GM12878 (cell line): ENCODE results near the gene RERG. TPM values are rescaled to one million over a fixed set of nuclear protein-coding genes. Genes with fewer than 3 reads are reported as not detected.

Experiments used
- CREM ChIP-seq: IDR thresholded peaks from 2 replicates; pipeline ENCODE4 v1.6.1; 2014; ENCODE audit warnings: antibody characterized with exemption, low read depth
- MYC ChIP-seq: IDR thresholded peaks from 2 replicates; pipeline ENCODE4 v1.6.1; 2011; ENCODE audit warnings: mild to moderate bottlenecking, low read length, moderate library complexity, inconsistent platforms; ENCODE audit not compliant: insufficient read depth, insufficient replicate concordance, insufficient read length, severe bottlenecking
- POLR2AphosphoS2 ChIP-seq: IDR thresholded peaks from 2 replicates; pipeline ENCODE4 v1.6.1; 2011; ENCODE audit warnings: low read depth, mild to moderate bottlenecking, low read length, improper control_type of control experiment, moderate library complexity
- SMC3 ChIP-seq: IDR thresholded peaks from 2 replicates; pipeline ENCODE4 v1.6.1; 2011; ENCODE audit warnings: low read length, improper control_type of control experiment, borderline replicate concordance
- SUZ12 ChIP-seq: fragments of 200-600 bp; sonication (generic); IDR thresholded peaks from one replicate; pipeline ENCODE4 v1.6.1; 2018; ENCODE audit warnings: antibody characterized with exemption, mild to moderate bottlenecking; ENCODE audit not compliant: unreplicated experiment
- ZNF622 ChIP-seq: fragments of 450-650 bp; IDR thresholded peaks from 2 replicates; pipeline ENCODE4 v1.6.1; 2017; ENCODE audit warnings: mild to moderate bottlenecking, inconsistent platforms
- polyA plus RNA-seq, 11 experiments: library from polyadenylated mRNA; depleted of rRNA in 4 of 11; unstranded in 6 of 11; stranded (reverse) in 5 of 11; fragments of >200 nt; fragmentation: Nextera tagmentation in 4 of 11; fragmentation: Illumina TruSeq in 1 of 11; extraction: Ambion mirVana in 4 of 11; extraction: Trizol in 1 of 11; gene quantifications; 1 replicate in 1 of 11; 2 replicates in 10 of 11; pipeline versions ENCODE4 v1.2.1 to v1.2.3, GENCODE V29; 2011 to 2016; ENCODE audit warnings: inconsistent platforms in 2 of 11, missing spikeins in 2 of 11, low read depth in 1 of 11
- total RNA-seq, 4 experiments: library from RNA; depleted of rRNA in 3 of 4; stranded (reverse); fragments of >200 nt in 3 of 4; fragmentation: Illumina TruSeq in 1 of 4; extraction: Trizol in 1 of 4; gene quantifications; 2 replicates each; pipeline versions ENCODE4 v1.2.1 to v1.2.3, GENCODE V29; 2013 to 2021
- TF ChIP-seq, protein P1 (sequence below): IDR thresholded peaks from 2 replicates; pipeline ENCODE4 v1.6.1; 2012; ENCODE audit warnings: mild to moderate bottlenecking, low read depth, low read length
- TF ChIP-seq, protein P2 (sequence below): IDR thresholded peaks from 2 replicates; pipeline ENCODE4 v1.6.1; 2012; ENCODE audit warnings: improper control_type of control experiment, low read depth, low read length; ENCODE audit not compliant: insufficient replicate concordance

RERG gene
- total and polyA plus RNA-seq, 10 of the 15 experiments (the other 5 are each of a cell fraction or from before 2014, with no cell fraction given): 0.03 to 5.3 (median 0.05) TPM; not detected in 5

DNA sequence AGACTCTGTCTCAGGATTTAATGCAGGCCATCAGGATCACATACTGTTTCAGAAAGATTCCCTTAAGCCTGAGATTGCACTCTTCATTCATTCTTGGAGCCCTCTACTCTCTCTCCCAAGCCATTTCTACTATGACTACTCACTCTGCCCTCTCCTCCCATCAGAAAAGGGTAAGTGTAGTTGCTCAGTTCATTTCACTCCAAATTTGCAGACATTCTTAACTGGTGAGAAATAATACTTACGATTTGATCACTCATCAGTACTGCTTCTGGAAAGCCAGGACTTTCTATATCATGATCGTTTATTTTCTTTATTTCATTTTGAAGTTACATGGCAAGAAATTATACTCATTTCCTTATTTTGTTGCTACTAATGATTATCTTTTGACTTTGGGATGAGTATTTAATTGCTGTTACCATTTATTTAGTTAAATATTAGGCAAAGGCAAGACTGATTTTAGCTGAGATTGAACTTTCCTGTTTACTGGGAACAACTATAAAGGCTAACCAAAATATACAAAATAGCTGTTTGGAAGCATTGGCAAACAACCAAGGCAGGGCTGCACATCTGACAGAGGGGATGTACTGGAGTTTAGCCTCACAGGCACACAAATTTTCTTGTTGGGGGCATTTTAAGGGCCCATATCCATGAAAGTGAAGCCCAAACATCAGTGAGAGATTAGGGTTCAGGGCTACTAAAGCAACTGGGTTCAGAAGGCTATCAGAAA is 4.1 kb upstream of the RERG start (continued):
- TF ChIP-seq, protein P1, sequence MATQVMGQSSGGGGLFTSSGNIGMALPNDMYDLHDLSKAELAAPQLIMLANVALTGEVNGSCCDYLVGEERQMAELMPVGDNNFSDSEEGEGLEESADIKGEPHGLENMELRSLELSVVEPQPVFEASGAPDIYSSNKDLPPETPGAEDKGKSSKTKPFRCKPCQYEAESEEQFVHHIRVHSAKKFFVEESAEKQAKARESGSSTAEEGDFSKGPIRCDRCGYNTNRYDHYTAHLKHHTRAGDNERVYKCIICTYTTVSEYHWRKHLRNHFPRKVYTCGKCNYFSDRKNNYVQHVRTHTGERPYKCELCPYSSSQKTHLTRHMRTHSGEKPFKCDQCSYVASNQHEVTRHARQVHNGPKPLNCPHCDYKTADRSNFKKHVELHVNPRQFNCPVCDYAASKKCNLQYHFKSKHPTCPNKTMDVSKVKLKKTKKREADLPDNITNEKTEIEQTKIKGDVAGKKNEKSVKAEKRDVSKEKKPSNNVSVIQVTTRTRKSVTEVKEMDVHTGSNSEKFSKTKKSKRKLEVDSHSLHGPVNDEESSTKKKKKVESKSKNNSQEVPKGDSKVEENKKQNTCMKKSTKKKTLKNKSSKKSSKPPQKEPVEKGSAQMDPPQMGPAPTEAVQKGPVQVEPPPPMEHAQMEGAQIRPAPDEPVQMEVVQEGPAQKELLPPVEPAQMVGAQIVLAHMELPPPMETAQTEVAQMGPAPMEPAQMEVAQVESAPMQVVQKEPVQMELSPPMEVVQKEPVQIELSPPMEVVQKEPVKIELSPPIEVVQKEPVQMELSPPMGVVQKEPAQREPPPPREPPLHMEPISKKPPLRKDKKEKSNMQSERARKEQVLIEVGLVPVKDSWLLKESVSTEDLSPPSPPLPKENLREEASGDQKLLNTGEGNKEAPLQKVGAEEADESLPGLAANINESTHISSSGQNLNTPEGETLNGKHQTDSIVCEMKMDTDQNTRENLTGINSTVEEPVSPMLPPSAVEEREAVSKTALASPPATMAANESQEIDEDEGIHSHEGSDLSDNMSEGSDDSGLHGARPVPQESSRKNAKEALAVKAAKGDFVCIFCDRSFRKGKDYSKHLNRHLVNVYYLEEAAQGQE: no peak
- no peak for TF ChIP-seq ZNF622
- TF ChIP-seq CREM: no peak
- no peak for TF ChIP-seq SMC3
- TF ChIP-seq SUZ12: no peak
- TF ChIP-seq POLR2AphosphoS2: no peak
- TF ChIP-seq, protein P2, sequence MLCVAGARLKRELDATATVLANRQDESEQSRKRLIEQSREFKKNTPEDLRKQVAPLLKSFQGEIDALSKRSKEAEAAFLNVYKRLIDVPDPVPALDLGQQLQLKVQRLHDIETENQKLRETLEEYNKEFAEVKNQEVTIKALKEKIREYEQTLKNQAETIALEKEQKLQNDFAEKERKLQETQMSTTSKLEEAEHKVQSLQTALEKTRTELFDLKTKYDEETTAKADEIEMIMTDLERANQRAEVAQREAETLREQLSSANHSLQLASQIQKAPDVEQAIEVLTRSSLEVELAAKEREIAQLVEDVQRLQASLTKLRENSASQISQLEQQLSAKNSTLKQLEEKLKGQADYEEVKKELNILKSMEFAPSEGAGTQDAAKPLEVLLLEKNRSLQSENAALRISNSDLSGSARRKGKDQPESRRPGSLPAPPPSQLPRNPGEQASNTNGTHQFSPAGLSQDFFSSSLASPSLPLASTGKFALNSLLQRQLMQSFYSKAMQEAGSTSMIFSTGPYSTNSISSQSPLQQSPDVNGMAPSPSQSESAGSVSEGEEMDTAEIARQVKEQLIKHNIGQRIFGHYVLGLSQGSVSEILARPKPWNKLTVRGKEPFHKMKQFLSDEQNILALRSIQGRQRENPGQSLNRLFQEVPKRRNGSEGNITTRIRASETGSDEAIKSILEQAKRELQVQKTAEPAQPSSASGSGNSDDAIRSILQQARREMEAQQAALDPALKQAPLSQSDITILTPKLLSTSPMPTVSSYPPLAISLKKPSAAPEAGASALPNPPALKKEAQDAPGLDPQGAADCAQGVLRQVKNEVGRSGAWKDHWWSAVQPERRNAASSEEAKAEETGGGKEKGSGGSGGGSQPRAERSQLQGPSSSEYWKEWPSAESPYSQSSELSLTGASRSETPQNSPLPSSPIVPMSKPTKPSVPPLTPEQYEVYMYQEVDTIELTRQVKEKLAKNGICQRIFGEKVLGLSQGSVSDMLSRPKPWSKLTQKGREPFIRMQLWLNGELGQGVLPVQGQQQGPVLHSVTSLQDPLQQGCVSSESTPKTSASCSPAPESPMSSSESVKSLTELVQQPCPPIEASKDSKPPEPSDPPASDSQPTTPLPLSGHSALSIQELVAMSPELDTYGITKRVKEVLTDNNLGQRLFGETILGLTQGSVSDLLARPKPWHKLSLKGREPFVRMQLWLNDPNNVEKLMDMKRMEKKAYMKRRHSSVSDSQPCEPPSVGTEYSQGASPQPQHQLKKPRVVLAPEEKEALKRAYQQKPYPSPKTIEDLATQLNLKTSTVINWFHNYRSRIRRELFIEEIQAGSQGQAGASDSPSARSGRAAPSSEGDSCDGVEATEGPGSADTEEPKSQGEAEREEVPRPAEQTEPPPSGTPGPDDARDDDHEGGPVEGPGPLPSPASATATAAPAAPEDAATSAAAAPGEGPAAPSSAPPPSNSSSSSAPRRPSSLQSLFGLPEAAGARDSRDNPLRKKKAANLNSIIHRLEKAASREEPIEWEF: no peak
- no peak for TF ChIP-seq MYC
